HepG2 (cell line): ENCODE measurements around the gene SRC. TPM values are rescaled to one million over a fixed set of nuclear protein-coding genes. Genes with fewer than 3 reads are reported as not detected.

ENCODE experiments used
- ATF7-NPFF ChIP-seq: sonication (generic); formaldehyde crosslinking; IDR thresholded peaks from 2 replicates; pipeline ENCODE4 v1.8.1; 2023; ENCODE audit warnings: mild to moderate bottlenecking, low read depth, missing genetic modification reagents, moderate library complexity
- MTF2 ChIP-seq: sonication (generic); formaldehyde crosslinking; IDR thresholded peaks from 2 replicates; pipeline ENCODE4 v1.5.0; 2020; ENCODE audit warnings: missing genetic modification reagents, borderline replicate concordance
- MYC ChIP-seq: sonication (generic); formaldehyde crosslinking; IDR thresholded peaks from 2 replicates; pipeline ENCODE4 v1.9.0; 2021; ENCODE audit warnings: missing genetic modification reagents, borderline replicate concordance
- RXRB ChIP-seq: IDR thresholded peaks from 2 replicates; pipeline ENCODE4 v1.6.1; 2016; ENCODE audit warnings: borderline replicate concordance, missing genetic modification reagents, missing compliant biosample characterization
- SMYD3 ChIP-seq: sonication (generic); formaldehyde crosslinking; IDR thresholded peaks from 2 replicates; pipeline ENCODE4 v1.8.1; 2023; ENCODE audit warnings: mild to moderate bottlenecking, missing genetic modification reagents
- TAF1 ChIP-seq: sonication (generic); formaldehyde crosslinking; IDR thresholded peaks from 2 replicates; pipeline ENCODE4 v1.4.0; 2020; ENCODE audit warnings: missing genetic modification reagents
- TBX2 ChIP-seq: sonication (generic); formaldehyde crosslinking; IDR thresholded peaks from 2 replicates; pipeline ENCODE4 v1.5.0; 2020; ENCODE audit warnings: missing genetic modification reagents, mild to moderate bottlenecking, borderline replicate concordance
- TSC22D2 ChIP-seq: sonication (generic); formaldehyde crosslinking; IDR thresholded peaks from 2 replicates; pipeline ENCODE4 v1.5.1; 2020; ENCODE audit warnings: missing genetic modification reagents, mild to moderate bottlenecking, borderline replicate concordance
- ZNF614 ChIP-seq: IDR thresholded peaks from 2 replicates; pipeline ENCODE4 v1.6.1; 2018; ENCODE audit warnings: missing biosample characterization, missing genetic modification reagents, inconsistent platforms, borderline replicate concordance
- ZSCAN25 ChIP-seq: sonication (generic); formaldehyde crosslinking; IDR thresholded peaks from 2 replicates; pipeline ENCODE4 v1.8.0; 2022; ENCODE audit warnings: mild to moderate bottlenecking, missing genetic modification reagents
- polyA plus RNA-seq, 8 experiments: library from polyadenylated mRNA; depleted of rRNA in 3 of 8; stranded (reverse) in 7 of 8; unstranded in 1 of 8; fragments of >200 nt; fragmentation: Illumina TruSeq in 4 of 8; extraction: Trizol in 4 of 8; gene quantifications; 2 replicates each; pipeline versions ENCODE4 v1.2.1 to v1.2.3, GENCODE V29; 2011 to 2016; ENCODE audit warnings: low read depth in 4 of 8, missing spikeins in 1 of 8, mixed read lengths in 1 of 8; ENCODE audit not compliant: insufficient read depth in 1 of 8
- total RNA-seq, 5 experiments: library from RNA; depleted of rRNA; stranded (reverse); fragments of >200 nt; fragmentation: Illumina TruSeq; extraction: Trizol; gene quantifications; 2 replicates each; pipeline ENCODE4 v1.2.3, GENCODE V29; 2016; ENCODE audit warnings: low read depth in 1 of 5
- TF ChIP-seq, protein P1 (sequence below): sonication (generic); formaldehyde crosslinking; IDR thresholded peaks from 2 replicates; pipeline ENCODE4 v1.9.0; 2021; ENCODE audit warnings: missing genetic modification reagents, mild to moderate bottlenecking, borderline replicate concordance
- TF ChIP-seq, protein P2 (sequence below): sonication (generic); formaldehyde crosslinking; IDR thresholded peaks from 2 replicates; pipeline ENCODE4 v1.4.0; 2020; ENCODE audit warnings: missing genetic modification reagents, mild to moderate bottlenecking, borderline replicate concordance
- TF ChIP-seq, protein P3 (sequence below): sonication (generic); formaldehyde crosslinking; IDR thresholded peaks from 2 replicates; pipeline ENCODE4 v1.4.0; 2020; ENCODE audit warnings: missing genetic modification reagents
- TF ChIP-seq, protein P4 (sequence below): sonication (generic); formaldehyde crosslinking; IDR thresholded peaks from 2 replicates; pipeline ENCODE4 v1.9.0; 2021; ENCODE audit warnings: missing genetic modification reagents, borderline replicate concordance

The SRC gene
- total and polyA plus RNA-seq, 2 of the 13 experiments (the other 11 are each of a cell fraction or from before 2014, with no cell fraction given): 54.7 to 192 TPM

DNA sequence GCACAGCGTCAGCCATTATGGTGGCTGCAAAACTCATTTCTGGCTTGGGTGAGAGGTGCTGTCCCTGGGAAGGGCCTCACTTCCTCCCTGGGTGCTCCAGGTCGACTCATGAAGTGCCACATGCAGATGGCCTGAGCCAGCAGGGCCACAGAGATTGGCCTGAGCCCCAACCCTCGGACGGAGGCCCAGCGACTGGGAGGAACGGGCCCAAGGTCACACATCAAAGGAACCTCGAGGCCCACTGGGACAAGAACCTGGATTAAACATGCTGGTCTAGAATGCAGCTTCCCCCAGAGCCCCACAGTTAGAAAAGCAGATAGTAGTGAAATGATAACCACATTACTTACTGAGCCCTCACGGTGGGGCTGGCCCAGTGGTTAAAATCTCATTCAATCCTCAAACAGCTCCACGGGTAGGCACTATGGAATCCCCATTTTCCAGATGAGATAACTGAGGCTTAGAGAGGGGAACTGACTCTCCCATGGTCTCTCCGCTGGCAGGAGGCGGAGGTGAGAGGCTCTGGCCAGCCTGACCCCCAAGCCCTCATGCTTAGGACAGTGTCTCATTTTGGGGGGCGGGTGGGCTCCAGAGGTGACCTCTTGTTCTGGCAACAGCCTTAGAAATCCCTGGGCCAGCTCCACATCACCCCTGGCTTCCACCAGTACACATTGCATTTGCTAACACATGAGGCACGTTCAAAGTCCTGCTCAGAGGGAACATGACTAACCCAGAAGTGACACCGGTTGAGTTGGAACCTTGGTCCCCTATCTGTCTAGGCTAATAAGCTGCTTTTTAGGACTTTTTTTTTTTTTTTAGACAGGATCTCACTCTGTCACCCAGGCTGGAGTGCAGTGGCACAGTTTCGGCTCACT is 53.0 kb downstream of the SRC start (continued):
- TF ChIP-seq, protein P1, sequence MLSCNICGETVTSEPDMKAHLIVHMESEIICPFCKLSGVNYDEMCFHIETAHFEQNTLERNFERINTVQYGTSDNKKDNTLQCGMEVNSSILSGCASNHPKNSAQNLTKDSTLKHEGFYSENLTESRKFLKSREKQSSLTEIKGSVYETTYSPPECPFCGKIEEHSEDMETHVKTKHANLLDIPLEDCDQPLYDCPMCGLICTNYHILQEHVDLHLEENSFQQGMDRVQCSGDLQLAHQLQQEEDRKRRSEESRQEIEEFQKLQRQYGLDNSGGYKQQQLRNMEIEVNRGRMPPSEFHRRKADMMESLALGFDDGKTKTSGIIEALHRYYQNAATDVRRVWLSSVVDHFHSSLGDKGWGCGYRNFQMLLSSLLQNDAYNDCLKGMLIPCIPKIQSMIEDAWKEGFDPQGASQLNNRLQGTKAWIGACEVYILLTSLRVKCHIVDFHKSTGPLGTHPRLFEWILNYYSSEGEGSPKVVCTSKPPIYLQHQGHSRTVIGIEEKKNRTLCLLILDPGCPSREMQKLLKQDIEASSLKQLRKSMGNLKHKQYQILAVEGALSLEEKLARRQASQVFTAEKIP (CRISPR knock-in tag): no peak
- TF ChIP-seq, protein P2, sequence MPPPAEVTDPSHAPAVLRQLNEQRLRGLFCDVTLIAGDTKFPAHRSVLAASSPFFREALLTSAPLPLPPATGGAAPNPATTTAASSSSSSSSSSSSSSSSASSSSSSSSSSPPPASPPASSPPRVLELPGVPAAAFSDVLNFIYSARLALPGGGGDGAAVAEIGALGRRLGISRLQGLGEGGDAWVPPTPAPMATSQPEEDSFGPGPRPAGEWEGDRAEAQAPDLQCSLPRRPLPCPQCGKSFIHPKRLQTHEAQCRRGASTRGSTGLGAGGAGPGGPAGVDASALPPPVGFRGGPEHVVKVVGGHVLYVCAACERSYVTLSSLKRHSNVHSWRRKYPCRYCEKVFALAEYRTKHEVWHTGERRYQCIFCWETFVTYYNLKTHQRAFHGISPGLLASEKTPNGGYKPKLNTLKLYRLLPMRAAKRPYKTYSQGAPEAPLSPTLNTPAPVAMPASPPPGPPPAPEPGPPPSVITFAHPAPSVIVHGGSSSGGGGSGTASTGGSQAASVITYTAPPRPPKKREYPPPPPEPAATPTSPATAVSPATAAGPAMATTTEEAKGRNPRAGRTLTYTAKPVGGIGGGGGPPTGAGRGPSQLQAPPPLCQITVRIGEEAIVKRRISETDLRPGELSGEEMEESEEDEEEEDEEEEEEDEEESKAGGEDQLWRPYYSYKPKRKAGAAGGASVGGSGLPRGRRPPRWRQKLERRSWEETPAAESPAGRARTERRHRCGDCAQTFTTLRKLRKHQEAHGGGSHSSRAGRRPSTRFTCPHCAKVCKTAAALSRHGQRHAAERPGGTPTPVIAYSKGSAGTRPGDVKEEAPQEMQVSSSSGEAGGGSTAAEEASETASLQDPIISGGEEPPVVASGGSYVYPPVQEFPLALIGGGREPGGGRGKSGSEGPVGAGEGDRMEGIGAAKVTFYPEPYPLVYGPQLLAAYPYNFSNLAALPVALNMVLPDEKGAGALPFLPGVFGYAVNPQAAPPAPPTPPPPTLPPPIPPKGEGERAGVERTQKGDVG (CRISPR knock-in tag): no peak
- TF ChIP-seq ZNF614: peak; percentile 67; the same call in 1 of the 2 replicates
- 0 out of 2 replicates have a peak, but pooled peaks have one; percentile 9 for TF ChIP-seq TAF1 (CRISPR knock-in tag)
- TF ChIP-seq SMYD3 (CRISPR knock-in tag): no peak
- TF ChIP-seq MYC (CRISPR knock-in tag): peak; percentile 69; the same call in 1 of the 2 replicates
- TF ChIP-seq TSC22D2: no peak
- TF ChIP-seq ZSCAN25: peak; percentile 33
- TF ChIP-seq ATF7-NPFF (CRISPR knock-in tag): 0 out of 2 replicates have a peak, but pooled peaks have one; percentile 30
- TF ChIP-seq TBX2 (CRISPR knock-in tag): peak; percentile 85
- TF ChIP-seq, protein P3, sequence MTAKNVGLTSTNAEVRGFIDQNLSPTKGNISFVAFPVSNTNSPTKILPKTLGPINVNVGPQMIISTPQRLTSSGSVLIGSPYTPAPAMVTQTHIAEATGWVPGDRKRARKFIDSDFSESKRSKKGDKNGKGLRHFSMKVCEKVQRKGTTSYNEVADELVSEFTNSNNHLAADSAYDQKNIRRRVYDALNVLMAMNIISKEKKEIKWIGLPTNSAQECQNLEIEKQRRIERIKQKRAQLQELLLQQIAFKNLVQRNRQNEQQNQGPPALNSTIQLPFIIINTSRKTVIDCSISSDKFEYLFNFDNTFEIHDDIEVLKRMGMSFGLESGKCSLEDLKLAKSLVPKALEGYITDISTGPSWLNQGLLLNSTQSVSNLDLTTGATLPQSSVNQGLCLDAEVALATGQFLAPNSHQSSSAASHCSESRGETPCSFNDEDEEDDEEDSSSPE (CRISPR knock-in tag): no peak; the same call in 1 of the 2 replicates
- TF ChIP-seq, protein P4, sequence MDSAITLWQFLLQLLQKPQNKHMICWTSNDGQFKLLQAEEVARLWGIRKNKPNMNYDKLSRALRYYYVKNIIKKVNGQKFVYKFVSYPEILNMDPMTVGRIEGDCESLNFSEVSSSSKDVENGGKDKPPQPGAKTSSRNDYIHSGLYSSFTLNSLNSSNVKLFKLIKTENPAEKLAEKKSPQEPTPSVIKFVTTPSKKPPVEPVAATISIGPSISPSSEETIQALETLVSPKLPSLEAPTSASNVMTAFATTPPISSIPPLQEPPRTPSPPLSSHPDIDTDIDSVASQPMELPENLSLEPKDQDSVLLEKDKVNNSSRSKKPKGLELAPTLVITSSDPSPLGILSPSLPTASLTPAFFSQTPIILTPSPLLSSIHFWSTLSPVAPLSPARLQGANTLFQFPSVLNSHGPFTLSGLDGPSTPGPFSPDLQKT (CRISPR knock-in tag): no peak
- peak; percentile 67 for TF ChIP-seq RXRB
- no peak for TF ChIP-seq MTF2 (CRISPR knock-in tag)
